GM19025 (cell line): Measurements from ENCODE around the gene PITX2.

Source experiments
- ATAC-seq: cut with Tn5 transposase; IDR thresholded peaks from one replicate; pipeline ENCODE4 v1.9.1; 2021; ENCODE audit warnings: mild to moderate bottlenecking, low read depth, moderate library complexity; ENCODE audit not compliant: unreplicated experiment

Gene PITX2

DNA sequence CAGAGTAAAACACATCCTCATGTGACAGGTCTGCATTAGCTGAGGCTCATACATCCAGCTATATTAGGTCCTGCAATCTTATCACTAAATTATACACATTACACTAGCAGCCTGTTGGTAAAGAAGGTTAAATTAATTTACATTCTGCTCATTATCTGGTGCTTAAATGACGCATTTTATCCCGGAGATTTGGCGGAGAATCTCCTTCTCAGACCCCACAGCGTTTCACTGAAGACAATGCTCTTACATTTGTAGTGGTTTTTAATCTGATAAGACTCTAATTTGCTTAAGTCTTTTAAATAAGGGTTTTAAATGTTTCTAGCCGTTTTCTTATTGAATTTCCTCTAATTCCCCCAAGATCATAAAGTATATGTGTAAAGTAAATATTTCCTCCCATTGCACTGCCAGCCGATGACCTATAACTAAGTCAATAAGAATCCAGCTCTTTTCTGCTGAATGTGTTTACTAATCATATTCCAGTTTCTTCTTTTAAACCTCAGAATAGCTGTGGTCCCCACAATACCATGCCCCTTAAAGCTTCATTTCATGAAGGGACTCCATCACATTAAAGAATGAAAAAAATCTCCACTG lies 2.1 kb upstream of the PITX2 start:
- no peak for ATAC-seq

DNA sequence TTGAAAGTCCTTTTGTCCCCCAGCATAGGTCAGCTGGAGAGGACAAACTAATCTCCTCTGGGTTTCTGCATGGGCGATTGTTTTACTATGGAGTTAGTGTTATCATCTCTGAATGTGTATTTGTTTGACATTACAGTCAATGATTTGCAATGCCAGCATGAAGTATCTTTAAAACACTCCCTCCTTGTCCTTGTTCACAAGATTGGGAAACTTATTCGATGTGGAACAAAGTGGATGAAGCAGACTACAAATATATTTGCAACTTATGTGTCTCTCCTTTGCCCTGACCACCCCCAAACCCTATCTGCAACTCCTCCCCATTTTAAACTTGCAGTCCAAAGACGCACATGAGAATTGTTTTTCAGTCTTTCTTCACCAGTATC lies 1.5 kb upstream of the PITX2 start:
- no peak for ATAC-seq

DNA sequence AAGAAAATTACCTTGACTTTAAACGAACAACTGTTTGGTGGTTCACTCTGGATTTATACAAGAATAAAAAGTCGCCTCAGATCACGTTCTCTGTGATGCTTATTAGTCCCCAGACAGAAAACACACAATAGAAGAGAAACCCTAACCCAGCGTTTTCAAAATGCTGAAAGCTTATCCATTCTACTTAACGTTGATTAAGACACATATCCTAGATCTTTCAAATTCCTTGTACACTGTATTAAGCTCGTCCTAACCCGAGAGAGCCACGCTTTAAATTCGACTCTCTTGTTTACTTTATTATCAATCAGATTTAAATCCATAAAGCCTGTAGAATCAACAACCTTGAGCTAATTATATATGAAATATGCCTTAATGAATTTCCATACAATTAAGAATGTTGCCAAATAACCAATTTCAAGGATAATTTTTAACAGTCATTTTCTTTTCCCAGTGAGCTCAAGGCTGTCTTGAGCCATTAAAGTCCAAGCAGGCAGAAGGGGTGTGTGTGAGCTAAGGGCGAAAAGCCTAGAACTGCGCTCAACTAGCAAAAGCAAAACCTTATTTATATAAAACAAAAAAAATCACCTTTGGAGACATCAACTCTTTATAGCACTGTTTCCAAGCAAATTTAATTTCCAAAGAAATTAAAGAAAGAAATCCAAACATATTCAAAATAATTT lies 981 bp upstream of the PITX2 start:
- no peak for ATAC-seq

DNA sequence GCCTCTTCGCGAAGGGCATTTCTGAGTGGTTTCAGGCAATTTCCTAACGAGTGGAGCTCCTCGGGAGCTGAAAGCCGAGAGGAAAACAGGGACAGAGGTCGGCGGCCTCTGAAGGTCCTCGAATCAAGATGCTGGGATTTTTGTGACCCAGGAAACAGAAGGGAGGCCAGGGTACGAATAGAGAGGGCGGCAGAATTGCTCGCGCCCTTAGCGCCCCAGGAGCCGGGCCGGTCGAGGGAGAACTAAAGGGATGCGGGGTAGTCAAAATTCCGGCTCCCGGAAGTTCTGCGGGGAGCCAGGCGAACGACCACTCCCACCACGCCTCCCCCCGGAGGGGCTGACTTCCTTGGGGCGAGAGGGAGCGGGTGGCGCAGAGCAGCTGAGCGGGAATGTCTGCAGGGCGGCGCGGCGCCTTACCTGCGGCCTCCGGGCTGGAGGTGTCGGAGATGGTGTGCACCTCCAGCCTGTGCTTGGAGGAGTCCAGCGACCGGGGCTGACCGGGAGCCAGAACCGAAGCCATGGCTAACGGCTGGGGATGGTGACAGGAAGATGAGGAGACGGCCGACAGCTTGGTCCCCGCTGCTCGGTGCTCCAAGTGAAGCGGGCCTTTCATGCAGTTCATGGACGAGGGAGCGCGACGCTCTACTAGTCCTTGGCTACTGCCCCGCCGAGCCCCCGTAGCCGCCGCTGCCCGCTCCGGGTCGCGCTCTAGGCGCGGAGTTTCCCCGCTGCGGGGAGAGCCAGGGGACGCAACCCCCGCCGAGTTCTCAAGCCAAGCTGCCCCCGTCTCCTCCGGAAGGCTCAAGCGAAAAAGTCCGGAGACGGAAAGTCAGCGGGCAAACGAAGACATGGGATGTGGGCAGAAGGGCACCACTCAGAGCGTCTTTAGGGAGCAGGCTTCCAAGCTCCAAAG lies 782 bp downstream of the PITX2 start:
- no peak for ATAC-seq

DNA sequence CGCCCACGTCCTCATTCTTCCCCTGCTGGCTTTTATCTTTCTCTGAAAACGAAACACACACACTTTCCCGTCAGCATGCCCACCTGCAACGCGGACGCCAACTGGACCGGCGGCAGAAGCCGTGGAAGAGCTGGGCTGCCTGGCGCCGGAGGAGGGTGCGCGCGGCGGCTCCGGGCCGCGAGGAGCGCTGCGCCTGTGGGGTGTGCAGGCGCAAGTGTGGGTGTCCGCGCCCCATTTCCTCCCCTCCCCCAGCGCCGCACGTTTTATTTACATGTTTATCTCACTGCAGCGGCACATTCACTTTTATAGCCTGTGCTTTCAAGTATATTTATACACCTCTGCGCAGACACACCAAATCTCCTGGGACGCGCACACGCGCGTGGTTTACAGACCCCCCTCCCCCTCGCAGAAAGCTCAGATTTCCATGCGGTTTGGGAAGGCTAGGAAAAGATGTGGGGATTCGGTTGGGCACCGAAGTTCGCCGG lies 1.5 kb downstream of the PITX2 start:
- ATAC-seq, result no peak

DNA sequence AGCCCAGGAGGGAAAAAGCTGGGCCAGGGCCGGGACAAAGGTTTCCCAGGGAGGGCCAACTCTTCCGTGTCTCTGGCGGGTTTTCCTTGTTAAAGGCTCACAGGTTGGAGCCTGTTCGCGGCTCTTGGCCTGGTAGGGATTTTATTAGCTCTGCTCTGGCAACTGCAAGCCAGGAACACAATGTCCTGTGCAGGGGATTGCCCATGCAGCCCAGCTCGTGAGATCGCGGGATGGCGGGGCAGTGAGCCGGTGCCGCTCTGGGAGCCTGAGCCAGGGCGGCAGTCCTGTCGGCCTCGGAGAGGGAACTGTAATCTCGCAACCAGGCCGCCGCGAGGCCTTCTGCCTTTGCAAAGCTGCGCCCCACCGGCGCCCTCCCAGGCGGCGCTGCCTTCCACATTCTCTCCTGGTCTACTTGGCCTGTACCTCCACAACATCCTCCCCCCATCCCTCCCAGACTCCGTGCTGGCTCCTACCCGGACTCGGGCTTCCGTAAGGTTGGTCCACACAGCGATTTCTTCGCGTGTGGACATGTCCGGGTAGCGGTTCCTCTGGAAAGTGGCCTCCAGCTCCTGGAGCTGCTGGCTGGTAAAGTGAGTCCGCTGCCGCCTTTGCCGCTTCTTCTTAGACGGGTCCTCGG lies 2.1 kb downstream of the PITX2 start:
- ATAC-seq, result no peak

DNA sequence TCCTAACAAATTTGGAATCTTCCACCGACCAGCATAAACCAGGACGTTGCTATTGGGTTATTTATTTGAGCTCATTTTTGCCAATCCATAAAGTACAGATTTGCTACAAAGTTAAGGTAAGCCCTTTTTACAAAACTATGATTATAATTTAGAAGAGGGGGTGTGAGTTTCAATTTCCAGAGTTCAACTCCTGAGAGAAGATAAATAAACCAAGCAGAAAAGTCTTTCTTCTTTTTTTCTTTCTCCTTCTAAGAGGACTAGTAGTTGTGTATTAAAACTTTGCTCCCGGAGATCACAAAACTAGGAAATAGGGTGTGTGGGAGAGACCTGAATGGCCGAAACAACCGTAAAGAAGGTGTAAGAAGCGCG lies 2.6 kb downstream of the PITX2 start:
- ATAC-seq, result no peak

DNA sequence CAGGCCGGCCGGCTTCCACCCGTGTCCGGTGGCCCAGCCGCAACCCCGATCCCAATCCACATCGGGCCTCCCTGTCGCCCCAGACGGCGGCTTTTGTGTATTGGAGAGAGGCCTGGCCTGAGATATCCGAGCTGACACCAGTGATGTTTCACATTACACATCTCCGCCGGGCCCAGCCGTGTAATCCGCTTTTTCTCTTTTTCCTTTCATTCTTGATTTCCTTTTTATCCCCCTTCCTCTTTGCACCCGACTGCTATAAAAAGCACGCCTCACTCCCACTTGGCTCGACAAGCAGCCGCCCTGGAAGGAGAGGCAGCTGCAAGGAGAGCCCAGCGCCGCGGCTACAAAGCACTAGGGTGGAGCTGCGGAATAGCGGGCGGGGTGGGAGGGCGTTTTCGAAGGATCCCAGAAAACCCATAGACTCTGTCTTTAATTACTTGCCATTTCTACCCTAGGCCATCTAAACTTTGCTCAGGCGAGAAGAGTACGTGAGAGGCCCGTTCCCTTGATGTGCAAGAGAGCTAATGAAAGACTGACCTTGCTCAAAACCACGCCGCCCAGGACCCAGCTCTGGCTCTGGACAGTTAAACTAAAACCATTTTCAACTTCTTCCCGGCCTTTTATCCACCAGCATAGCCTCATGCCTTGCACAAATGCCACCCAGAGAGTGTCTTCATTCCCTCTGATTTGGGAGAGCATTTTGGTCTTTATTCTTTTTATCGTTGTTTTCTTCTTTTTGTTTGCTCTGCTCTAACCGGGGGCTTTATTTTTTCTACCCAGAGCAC lies 3.2 kb downstream of the PITX2 start:
- no peak for ATAC-seq

DNA sequence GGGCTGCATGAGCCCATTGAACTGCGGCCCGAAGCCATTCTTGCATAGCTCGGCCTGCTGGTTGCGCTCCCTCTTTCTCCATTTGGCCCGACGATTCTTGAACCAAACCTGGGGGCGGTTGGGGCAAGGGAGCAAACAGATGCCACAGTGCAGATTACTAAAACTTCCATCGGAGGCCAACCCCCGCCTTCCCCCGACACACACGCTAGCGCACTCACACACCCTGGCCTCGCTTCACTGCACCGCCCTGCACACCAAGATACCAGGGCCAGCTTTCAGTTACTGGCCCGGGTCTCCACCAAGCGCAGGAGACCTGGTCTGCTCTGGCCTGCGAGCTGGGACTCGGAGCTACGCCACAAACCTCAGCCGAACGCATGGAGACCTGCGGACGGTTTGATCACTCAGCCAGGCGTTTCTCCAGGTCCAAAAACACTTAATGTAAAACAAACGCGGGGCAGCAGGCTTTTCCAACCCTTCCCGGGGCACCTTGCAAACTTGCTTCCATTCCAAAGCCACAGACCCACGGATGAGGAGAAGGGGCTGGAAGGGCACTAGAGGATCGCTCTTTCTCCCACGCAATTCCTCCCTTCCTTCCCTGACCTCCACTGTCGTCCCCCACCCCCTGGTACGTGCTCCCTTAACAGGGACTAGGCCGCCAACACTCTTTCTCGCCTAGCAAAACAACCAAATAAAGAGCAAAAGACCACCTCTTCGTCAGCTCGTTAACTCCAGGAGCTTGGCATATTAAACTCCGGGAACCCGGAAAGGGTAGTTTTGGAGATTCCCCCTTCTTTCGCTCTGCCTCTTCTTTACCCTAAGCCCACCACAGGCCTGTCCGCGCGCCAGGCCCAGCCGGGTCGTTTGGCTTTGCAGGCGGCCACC lies 4.1 kb downstream of the PITX2 start:
- no peak for ATAC-seq

DNA sequence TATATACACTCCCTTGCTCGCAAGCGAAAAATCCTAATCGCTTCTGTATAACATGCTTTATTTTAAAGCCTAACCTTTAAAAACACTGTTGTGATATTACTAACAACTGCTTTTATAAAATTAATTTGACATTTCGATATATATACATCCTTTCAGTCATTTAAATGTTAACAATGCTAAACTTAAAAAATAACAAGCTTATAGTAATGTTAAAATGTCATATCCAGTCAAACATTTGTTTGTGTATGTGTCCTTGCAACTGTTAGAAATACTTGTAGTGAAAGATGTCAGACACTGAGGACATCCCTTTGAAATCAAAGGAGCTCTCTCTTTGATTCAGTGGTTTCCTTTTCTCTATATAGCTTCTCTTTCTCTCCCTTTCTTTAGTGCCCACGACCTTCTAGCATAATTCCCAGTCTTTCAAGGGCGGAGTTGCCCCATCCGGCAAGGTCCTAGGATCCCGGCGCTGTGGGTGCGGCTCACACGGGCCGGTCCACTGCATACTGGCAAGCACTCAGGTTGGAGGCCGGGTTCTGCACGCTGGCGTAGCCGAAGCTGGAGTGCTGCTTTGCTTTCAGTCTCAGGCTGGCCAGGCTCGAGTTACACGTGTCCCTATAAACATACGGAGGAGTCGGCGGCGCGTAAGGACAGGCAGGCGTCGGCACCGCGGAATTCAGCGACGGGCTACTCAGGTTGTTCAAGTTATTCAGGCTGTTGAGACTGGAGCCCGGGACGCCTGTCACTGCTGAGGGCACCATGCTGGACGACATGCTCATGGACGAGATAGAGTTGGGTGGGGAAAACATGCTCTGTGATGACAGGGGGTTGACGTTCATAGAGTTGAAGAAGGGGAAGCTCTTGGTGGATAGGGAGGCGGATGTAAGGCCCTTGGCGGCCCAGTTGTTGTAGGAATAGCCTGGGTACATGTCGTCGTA lies 5.0 kb downstream of the PITX2 start:
- no peak for ATAC-seq

DNA sequence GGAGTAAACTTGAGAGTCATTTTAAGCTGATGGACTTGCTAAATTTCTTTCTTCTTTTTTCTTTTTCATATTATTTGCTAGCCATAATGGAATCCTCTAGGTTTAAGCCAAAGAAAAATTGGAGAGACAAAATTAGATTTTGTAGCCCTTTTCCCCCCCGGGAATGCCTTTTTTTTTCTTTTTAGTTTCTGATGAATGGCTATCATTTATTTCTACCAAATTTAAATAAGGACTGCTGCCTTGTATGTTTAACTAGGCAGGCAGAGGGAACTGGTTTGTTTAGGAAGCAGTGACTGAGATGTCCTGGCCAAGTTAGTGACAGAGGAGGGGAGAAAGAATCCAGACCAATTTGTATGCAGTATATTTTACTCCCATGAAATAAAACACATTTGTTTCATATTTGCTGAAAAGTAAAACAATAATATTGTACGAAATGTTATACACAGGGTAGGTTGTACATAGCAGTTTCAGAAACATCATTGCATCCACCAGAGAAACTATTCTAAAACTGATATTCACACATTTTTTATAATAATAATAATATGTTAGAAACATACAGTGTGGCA lies 5.7 kb downstream of the PITX2 start:
- no peak for ATAC-seq

DNA sequence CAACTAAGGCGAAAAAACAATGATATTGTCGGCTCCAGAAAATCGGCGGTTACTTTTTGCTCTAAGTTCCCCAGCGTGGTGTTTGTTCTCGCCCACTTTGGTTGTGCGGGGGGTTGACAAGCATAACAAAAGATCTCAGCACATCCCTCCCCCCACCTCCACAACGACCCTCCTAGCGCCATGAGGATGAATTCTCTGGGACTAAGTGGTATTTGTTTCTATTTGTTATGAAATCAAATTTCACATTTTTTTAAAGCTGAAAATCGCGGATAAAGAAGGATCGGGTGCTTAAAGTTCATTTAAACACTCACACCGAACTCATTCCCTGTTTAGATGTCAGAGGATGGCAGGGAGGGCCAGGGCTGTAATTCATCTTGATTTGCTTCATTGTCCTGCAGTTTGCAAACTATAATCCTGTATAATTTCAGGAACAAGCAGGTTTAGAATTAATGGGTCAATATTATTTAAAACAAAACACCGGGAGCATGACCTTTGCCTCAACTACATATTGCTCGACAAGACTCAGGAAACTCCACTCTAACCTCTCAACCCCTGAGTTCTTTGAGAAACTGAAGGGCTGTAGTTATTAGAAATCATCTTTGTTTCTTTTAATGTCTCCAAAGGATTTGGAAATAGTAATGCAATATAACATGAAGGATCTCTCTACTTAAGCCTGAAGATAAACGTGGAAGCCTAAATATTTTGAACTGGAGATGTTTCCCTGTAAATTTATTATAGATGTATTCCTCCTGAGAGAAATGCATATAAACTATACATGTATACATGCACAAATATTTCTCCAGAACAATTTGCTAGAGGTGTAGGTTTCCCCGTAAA lies 6.4 kb downstream of the PITX2 start:
- no peak for ATAC-seq

DNA sequence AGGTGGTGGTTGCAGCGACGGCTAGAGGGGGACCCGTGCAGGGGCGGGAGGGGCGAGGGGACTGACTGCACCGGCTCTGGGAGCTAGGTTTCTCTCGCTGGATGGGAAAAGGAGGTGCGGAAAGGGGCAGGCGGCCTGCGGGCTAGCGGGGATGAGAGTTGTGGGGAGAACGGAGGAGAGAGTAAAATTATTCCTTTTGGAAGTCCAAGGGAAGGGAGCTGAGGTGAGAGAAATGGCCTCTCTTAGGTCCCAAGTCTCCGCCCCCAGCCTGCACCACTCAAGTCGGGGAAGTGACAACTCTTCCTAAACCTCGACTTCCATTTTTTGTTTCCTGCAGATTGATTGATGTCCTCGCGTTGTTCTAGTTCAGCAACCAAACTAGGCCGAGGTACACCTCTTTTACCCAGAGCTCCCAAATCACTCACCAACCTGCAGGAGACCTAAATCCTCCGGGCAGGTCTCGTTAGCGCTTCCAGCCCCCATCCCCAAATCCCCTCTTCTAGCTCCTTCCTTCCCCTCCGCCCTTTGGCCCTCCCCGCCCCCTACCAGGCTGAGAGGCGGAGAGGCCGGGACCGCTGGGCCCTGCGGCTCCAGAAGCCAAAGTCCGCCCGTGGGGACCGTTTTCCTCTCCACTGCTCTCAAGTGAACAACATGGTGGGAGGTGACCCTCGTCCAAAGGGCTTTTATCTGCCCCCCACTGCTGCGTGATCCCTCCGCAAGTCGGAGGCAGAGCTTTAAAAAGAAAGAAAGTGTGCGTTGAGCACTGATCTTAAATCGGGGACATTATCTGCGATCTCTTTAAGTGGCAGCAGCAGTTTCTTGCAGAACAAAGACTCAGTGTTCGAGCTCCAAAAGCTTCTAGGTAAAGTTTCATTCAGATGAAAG lies 7.3 kb downstream of the PITX2 start:
- ATAC-seq, result no peak

DNA sequence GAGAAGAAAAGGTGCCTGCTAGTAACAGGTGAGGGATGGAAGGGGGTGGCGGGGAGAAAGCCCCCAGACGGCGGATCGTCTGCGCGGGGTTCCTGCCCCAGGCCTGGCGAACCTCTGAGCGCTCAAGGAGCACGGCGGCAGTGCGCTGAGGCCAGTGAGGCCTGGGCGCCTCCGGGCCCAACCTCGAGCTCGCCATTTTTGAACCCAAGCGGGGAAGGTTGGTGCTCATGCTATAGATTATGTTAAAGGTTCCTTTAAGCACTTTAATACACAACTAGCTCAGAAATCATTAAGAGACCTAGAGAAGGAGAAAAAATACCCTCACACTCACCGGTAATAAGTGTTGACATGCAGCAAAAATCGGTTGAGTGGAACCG lies 7.9 kb downstream of the PITX2 start:
- ATAC-seq, result no peak

DNA sequence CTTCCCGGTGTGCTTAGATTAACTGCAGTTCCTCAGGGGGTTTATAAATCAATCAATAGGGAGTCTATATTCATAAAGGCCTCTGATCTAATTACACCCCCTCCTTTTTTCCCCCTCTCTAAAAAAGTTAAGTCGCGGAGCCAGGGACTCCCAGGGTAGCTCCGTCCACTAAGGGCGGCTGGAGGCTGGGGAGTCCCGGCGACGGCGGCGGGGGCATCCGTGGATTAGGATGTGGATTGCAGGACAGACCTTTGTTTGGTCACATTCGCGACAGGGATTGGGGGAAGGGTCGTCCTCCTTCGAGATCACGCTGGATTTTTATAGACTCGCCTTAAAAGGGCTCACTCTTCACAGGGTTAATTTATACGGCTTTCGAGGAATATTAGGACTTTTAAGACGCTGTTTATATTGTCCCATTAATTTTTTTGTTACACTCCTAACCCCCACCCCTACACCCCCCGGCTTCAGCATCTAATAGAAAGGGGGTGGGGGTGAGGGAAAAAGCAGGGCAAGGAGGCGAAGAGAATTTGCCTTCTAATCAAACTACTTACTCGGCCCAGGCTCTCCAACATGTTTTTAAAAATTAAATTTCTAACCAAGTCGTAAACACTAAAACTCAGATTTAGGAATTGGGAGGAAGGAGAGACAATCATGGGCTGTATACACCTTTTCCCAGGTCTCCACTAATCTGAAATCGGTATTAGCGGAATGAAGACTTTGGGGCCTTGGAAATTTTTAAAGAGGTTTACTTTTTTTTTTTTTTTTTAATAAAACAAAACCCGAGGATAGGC lies 8.5 kb downstream of the PITX2 start:
- no peak for ATAC-seq
